GM21528 (cell line): ENCODE results near the gene ZFX.
A peak's percentile ranks its signal among the peaks of the same experiment; 100 is the strongest.

Source experiments
- ATAC-seq: cut with Tn5 transposase; IDR thresholded peaks from one replicate; pipeline ENCODE4 v1.9.1; 2021; ENCODE audit warnings: mild to moderate bottlenecking, moderate library complexity; ENCODE audit not compliant: unreplicated experiment, low FRiP score

The ZFX gene

DNA sequence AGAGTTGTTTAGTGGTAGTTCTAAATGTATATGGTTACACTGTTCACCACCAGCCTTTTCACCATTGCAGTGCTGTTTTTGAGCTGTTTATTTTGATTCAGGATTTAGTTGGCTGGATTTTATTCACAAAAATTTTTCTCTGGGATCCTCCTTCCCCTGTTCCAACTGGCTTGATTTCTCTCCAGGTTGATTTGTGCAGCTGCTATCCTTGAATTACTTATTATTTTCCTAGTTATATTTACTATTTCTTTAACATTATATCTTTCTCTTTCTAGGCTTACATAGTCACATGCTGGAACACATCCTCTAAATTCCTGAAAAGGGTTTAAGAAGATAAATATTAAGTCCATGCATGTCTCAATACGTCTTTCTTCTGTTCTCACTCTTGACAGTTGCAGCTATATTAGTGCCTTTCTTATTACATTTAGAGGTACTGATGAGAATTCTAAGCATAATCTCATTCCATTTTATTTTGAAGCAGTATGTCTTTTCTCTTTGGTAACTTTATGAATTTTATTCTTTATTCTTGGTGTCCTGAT is 82.2 kb downstream of the ZFX start:
- ATAC-seq, result no peak

DNA sequence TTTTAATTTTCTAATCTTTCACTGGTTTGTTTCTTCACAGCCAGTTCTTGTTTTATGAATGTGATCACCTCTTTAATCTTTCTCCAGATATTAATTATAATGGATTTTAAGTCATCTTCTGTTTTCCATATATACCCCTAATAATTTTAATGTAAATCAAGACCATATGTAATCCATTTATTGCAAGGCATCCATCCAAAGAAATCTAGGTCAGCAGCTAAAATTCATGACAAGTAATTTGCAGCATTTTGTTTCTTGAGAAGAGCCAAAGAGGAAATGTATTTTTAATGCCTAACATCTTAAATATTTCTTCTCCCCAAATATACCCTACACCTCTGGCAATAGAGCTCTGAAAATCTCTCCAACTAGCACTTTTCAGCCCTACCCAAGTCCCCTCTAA is 83.3 kb downstream of the ZFX start:
- ATAC-seq, result no peak

DNA sequence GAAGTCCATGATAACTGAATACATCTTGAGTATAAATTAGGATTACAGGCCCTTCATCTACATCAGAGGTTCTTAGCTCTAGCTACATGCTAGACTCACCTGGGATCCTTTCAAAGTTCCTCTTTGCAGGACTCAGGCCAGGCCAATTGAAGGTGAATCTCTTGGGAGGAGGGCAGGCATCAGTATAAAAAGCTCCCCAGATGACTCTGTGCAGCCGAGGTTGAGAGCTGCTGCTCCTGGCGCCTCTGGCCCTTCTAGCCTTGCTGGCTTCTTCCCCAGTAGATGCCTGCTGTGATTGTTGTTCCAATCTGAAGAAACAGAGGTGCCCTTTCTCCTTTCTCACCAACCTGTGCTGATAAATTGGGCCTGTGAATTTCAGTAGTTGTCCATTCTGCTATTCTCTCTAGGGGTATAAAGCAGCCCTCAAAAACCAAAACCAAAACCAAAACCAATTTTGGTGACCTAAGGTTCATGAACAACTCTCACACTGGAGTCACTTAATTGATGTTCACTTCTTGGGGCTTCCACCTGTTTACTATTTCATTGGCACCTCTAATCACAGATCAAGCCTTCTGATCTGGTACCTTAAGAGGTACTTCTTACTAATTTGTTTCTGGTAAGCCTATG is 85.7 kb downstream of the ZFX start:
- ATAC-seq, result no peak

DNA sequence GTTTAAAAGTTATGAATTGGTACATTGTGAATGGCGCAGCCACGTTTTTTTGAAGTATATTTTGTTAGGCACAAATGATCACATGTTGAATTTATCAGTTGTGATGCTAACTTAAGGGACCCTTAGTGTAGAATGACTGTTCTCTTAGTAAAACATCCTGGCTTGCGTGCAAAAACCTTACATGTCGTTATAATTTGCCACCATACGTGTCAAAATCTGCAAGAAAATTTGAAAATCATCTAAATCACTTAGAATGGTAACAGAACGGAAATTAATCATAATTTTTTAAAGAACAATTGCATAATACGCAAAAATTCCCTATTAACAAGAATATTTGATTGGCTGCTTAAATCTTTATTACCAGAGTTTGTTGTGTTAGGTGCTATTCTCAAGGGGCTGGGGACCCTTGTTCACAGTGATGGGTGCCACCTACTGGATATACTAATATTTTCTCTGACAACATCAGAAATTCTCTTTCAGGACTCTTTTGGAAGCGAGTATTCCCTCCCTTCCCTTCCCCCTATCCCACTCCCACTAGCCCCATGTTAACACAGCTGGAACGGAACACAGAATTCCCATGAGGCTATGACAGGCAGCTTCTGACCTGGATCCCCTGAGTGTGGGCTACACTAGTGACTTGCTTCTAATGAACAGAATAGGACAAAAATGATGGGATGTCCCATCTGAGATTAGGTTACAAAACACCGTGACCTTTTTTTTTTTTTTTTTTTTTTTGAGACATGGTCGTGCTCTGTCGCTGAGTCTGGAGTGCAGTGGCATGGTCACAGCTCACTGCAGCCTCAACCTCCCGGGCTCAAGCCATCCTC is 92.5 kb downstream of the ZFX start:
- ATAC-seq, result peak; percentile 38

DNA sequence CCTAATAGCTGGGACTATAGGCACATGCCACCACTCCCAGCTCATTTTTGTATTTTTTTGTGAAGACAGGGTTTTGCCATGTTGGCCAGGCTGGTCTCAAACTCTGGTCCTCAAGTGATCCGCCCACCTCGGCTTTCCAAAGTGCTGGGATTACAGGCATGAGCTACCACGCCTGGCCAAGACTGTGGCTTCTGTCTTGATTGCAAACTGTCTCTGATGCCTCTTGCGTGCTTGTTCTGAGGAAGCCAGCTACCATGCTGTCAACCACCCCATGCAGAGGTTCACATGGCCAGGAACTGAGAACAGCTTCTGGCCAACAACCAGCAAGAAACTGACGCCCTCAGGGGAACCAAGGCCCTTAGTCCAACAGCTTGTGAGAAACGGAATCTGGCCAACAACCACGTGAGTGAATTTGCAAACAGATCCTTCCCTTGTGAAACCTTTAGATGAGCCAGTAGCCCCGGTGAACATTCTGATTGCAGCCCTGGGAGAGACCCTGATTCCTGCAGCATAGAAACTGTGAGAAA is 93.2 kb downstream of the ZFX start:
- peak; percentile 88 for ATAC-seq

DNA sequence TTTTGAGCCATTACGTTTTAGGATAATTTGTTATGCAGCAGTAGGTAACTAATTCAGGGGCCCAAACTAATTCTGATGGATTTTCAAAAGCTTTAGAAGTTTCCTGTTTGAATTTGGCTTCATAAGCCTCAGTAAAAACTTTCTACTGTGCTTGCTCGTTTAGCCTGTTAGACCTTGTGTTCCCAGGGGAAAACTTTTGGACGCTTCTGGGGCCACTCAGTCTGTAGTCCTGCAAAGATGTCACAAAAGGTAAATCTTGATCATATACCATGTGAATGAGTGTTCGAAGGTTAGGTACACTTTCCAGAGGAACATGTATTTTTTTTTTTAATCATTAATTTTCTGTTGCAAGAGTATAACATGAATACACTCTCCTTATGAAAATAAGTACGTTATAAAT is 93.7 kb downstream of the ZFX start:
- peak; percentile 34 for ATAC-seq

DNA sequence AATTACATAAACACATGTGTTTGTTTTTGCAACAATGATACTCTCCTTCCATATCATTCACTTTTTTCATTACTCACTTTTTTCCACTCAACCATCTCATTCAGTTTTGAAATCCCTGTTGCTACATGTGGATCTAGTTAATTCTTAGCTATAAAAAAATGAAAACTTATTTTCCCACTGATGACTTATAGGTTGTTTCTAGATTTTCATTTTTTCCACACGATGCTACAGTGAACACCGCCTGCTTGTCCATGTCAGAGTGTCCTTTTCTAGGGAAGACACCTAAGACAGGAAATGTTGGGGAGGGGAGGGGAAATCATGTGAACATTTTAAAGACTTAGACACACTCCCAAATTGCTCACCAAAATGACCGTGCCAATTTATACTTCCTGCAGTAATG is 94.2 kb downstream of the ZFX start:
- ATAC-seq, result no peak

DNA sequence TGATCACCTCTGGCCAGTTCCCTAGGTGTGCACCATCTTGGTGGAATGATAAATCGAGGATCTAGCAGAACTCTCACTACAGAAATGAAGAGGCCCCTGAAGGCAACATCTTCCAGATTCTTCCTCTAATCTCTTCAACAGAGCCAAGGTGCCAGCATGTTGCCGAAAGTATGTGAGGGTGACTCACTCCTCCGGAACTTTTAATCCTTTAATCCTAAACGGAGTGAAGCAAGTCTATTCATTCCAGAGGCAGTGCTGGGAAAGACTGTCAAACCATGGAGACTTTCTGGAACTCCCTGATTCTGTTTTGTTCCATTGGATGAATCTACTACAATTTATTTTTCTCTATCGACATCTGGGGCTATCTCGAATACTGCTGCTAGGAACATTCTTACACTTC is 95.7 kb downstream of the ZFX start:
- ATAC-seq, result no peak

DNA sequence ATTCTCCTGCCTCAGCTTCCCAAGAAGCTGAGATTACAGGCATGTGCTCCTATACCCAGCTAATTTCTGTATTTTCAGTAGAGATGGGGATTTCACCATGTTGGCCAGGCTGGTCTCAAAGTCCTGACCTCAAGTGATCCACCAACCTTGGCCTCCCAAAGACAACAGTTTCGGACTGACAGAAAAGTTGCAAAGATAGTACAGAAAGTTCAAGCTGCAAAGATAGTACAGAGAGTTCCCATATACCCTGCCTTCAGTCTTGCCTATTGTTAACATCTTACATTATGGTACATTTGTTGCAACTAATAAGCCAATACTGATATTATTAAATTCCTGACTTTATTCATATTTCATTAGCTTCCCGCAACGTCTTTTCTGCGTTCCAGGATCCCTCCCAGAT is 98.5 kb downstream of the ZFX start:
- no peak for ATAC-seq

DNA sequence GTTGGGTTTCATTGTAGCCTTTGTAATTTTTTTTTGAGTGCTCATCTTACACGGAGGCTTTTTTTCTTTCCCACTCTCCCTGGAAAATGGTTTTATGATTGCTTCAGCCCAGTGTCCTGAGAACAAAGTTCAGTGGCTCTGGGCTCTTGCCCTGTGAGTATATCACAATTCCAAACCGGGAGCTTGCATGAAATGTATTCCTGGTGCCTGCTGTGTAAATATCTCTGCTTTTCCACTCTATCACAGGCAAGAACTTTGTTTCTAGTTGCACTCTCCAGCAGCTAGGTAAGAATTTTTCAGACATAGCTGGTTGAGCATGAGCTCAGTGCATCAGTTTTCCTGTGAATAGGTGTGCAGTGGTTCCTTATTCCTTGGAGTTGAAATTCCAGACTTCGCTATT is 103.5 kb downstream of the ZFX start:
- ATAC-seq, result no peak

DNA sequence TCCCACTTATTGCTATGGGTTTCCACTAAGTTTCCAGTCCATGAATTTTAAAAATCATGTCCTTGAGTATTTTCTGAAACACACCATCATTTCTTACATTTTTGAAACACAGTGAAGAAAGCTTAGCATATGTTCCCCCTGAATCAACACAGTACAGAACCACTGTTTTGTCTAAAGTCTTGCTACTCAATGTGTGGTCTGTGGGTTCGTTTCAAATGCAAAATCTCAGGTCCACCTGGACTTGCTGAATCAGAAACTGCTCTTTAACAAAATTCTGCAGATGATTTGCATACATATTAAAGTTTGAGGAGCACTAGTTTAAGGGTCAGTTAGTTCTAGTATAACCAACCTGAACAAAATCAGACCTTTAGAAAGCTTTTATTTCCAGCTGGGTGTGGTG is 103.9 kb downstream of the ZFX start:
- no peak for ATAC-seq

DNA sequence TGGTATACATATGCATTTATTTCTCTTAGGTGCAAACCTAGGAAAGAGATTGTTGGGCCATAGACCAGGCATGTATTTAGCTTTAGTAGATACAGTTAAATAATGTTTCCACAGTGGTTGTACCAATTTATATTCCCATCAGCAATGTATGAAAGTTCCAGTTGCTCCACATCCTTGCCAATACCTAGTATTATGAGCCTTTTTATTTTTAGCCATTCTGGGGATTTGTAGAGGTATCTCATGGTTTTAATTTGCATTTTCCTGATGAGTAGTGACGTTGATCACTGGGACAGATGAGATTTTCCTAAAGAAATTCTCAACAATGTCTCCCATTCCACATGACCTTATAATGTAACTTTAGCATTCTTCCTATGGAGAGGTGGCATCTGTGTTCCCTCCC is 107.5 kb downstream of the ZFX start:
- ATAC-seq, result no peak

DNA sequence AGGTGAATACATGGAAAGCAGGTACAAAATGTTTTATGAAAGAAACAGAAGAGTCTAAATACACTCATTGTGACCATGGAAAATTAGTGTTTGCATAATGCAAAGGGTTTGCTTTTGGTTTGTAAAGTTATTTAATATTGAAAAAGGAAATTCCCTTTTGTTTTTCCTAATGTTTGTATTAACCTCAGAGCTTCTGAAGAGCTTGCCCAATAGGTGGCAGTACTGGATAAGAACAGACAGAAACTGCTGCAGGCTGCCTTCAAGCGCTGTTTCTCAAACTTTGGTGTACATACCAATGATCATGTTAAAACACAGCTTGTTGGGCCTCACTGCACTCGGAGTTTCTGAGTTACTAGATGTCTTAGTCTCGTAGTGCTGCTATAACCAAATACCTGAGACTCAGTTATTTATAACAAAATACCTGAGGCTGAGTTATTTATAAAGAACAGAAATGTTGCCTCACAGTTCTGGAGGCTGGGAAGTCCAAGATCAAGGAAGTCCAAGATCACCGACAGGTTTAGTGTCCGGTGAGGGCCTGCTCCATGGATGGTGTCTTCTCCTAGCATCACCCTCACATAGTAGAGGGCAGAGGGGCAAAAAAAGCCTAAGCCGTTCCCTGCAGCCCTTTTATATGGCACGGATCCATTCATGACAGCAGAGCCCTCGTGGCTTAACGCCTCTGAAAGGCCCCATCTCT is 110.2 kb downstream of the ZFX start:
- no peak for ATAC-seq

DNA sequence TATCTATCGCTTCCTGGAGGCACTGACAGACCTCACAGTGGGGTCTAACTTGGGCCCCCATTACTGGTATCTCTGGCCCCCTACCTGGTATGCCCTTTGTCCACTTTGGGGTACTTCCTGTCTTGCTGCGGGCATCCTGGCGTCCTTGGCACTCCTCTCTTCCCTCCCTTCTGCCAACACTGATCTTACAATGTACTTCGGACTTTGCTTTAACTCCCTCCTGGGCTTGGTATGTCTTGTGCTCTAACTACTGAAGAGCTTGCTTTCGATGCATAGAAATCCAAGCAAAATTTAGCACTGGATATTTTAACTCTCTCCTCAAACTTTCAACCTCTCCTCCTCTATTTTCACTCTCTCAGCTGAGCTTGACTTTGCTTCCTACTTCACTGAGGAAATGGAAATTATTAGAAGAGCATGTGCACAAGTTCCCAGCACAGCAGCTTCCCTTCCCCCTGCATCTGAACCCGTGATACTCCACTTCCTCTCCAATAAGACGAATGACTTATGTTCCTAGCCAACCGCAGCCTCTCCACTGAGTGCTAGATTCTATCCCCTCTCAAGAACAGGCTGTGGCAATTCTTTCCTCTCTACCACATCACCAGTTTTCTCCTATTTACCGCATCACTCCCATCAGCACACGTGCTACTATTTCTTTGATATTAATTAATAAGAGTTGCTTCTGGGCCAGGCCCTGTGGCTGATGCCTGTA is 111.5 kb downstream of the ZFX start:
- no peak for ATAC-seq

DNA sequence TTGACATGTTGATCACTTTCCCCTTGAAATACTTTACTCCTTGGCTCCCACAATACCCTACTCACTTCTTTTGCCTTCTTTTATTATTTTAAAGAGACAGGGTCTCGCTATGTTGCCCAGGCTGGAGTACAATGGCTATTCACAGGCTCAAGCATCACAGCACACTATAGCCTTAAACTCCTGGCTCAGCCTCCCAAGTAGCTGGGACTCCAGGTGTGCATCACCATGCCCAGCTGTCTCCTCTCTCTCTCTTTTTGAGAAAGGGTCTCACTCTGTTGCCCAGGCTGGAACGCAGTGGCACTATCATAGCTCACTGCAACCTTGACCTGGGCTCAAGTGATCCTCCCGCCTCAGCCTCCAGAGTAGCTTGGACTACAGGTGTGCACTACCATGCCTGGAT is 112.8 kb downstream of the ZFX start:
- ATAC-seq, result no peak

DNA sequence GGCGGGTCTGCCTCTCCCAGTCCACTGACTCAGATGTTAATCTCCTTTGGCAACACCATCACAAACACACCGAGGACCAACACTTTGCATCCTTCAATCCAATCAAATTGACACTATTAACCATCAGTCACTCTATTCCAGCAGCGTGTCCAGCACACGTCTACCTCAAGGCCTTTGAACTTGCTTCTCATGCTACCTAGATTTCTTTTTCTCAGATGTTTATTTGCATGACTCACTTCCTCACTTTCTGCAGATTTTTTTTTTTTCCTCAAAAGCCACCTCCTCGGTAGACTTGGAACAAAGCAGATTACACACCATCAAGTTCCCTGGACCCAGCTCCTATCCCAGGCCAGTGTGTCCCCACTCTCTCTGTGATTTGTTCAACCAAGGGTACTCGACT is 114.9 kb downstream of the ZFX start:
- ATAC-seq, result no peak
